D721Med (cell line): Measurements from ENCODE around the gene C20orf202.

Experiments
- DNase-seq: peaks from one replicate; pipeline ENCODE4 v3.0.0; 2011; ENCODE audit warnings: low spot score; ENCODE audit not compliant: insufficient read length
- FAIRE-seq: peaks from 2 replicates; lab custom pipeline; 2011; peaks lifted over from hg19 to GRCh38; lab: Jason Lieb, UNC
- CTCF ChIP-seq: IDR thresholded peaks from 2 replicates; pipeline ENCODE4 v1.5.1; 2012; ENCODE audit warnings: mild to moderate bottlenecking, control low read depth; ENCODE audit not compliant: insufficient read depth; ENCODE audit errors: missing control alignments

C20orf202 gene

GRCh38 chr20:1163653-1164052 is 39.6 kb upstream of the C20orf202 start:
- no peak for TF ChIP-seq CTCF
- FAIRE-seq, result no peak

GRCh38 chr20:1164871-1165270 is 38.4 kb upstream of the C20orf202 start:
- DNase-seq (no peak), FAIRE-seq (no peak)
- TF ChIP-seq CTCF, result no peak

More at GRCh38 chr20:1163653-1164052, 39.6 kb upstream of the C20orf202 start:
- no peak for DNase-seq

DNA sequence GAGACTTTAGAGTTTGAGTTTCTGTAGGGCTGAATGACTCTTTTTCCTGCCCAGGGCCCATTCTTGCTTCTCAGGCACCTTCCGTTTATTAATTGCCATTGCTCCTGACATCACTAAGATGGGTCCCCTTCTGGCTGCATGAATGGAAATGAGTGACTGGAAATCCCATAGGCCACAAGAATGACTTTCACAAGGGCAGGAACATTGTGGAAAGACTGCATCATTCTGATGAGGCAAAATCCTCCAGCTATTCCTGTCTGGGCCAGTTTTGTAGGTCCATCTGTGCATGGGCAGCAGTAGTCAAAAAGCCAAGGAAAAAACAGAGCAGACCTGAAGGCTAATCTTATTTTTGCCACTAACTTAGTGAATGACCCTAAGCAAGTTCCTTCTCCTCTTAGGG is 37.7 kb upstream of the C20orf202 start:
- DNase-seq, result no peak
- no peak for TF ChIP-seq CTCF
- no peak for FAIRE-seq

- DNase-seq, result no peak
- no peak for TF ChIP-seq CTCF
- no peak for FAIRE-seq
Measured at GRCh38 chr20:1165941-1166340, 37.3 kb upstream of the C20orf202 start.

DNA sequence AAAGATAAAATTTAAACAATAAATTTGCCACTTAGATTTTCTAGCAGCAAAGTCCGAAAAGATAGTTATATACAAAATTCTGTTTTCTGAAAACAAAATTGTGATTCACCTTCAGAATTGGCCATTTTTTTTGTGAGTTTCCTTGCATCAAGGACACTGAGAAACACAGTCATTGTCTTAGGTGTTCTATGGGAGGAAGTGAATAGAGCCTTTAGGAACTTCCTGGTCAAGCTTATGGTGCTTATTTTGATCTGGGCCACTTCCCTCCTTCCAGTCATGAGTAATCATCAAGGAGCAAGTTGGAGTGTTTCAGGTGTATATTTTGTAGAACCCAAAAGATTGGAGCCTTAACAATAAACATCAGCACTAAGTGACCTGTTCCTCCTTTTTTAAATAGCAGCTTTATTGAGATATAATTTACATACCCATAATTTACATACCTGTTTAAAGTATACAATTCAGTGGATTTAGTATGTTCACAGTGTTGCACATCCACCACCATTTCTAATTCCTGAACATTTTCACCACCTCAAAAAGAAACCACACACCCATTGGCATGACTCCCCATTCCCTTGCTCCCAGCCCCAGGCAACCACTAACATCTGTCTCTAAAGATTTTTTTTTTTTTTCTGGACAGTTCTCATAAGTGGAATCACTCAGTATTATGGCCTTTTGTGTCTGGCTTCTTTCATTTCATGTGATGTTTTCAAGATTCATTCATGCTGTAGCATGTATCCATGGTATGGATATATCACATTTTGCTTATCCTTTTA is 36.1 kb upstream of the C20orf202 start:
- TF ChIP-seq CTCF, result no peak
- DNase-seq (no peak), FAIRE-seq (no peak)

DNA sequence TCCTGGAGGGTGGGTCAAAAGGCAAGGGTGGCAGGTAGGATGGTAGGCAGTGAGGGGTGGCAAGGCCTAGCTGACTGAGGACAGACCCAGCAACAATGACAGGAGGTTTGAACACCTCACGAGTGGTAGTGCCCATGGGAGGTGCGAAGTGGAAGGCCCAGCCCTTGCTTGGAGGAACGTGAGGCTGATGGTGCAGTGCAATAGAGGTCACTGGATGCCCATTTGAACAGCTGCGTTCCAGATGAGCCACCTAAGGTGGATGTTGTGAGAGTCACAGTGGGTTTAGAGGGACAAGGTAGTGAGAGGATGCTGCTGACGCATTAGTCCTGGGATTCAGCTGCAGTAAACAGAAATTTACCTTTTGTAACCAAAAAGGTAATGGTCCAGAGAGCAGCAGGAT is 34.0 kb upstream of the C20orf202 start:
- DNase-seq (no peak), FAIRE-seq (no peak)
- no peak for TF ChIP-seq CTCF

GRCh38 chr20:1171461-1172093 is 31.7 kb upstream of the C20orf202 start:
- no peak for DNase-seq
- no peak for TF ChIP-seq CTCF
- no peak for FAIRE-seq
